HG03135 (cell line): Measurements from ENCODE around the gene PP2D1.
"Not testable (repeated sequence)": the region's sequence is repeated elsewhere in the genome, so short reads cannot be mapped to it uniquely, and the experiment has no call there.

ENCODE experiments used
- ATAC-seq: cut with Tn5 transposase; IDR thresholded peaks from one replicate; pipeline ENCODE4 v1.9.1; 2021; ENCODE audit warnings: mild to moderate bottlenecking, moderate library complexity; ENCODE audit not compliant: unreplicated experiment

PP2D1 gene, protein sequence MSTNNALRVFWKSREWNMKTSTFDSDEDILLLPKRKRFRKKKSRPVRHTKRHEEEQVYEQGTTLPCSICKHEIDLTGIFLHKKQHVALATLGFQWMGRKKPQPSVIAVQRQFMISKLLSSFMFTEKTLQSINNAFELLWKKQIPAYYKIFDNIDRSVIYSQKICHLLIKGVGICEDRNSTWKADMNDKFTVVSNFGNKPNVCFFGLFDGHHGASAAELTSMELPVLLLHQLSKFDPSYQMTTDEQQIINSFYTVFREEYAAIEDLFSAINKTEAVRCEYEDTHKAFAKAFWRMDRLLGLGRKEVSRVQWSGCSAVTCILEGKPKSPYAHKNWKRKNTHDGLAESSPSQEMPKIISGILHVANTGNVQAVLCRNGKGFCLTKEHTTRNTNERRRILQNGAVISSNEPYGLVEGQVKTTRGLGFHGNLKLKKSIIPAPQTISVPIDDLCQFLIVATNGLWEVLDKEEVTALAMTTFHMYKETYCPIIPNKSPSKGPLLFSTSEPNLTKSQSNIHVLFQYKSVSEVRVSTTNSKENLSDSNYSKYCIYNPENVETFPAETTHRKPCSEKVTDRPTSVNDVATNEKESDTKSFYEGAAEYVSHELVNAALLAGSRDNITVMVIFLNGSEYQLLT

DNA sequence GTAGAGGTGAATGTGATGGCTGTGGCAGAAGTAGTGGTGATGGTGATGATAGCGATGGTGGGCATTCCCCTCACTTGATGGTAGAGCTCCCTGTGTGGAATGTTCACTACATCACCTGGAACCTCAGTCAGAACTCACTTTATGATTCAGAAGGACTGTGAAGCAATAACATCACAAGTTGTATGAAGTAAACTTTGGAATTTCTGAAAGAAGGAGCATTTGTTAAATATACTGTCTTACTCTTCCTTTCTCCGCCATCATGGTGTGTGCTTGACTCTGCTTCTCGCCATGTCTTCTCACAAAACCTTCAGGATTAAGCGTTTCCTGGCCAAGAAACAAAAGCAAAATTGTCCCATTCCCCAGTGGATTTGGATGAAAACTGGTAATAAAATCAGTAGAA lies at the start of gene PP2D1:
TSS of gene PP2D1 (minus strand) at position 101 of the 400 bp plus-strand sequence. CDS start 192 bp downstream, outside the sequence.
- ATAC-seq, result no peak

GRCh38 chr3:20060974-20061685 lies 49.1 kb upstream of the PP2D1 start:
- peak; percentile 77 for ATAC-seq

DNA sequence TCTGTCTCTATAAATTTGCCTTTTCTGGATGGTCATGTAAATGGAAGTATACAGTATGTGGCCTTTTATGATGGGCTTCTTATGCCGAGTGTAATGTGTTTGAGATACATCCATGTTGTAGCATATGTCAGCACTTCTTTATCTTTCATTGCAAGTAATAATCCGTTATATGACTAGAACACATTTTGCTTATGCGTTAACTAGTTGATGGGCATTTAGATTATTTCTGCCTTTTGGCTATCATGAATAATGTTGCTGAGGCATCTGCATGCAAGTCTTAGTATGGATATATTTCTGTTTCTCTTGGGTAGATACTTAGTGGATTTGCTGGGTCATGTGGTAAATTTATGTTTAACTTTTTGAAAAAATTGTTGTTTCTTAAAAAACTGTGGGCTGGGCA lies 47.9 kb upstream of the PP2D1 start:
- no peak for ATAC-seq

DNA sequence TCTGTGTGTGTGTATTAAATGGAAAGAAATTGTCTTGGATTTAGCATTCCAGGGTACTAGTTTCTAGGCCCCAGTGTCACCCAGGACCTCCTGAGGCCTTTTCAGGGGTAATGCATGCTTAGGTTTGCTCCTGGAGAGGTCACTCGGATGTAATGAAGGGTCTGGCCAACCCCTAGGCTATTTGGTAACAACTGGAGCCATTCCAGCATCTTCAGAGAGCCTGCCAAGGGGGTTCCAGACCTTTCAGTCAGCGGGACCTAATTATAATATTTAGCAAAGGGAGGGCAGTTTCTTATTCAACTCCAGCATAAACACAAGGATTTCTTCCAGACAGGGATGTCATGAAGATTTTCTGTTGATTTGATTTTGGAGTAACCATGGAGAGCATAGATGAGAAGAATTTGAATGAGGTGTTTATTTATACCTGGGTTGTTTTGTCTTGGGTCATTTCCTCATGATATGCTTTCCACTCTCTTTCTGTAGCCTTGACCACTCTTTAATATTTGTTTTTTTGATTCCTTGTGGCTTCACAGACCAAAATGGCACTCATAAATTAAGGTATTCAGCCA lies 45.6 kb upstream of the PP2D1 start:
- ATAC-seq, result no peak

- no peak for ATAC-seq
Observed at GRCh38 chr3:20056725-20057611, 44.9 kb upstream of the PP2D1 start.

DNA sequence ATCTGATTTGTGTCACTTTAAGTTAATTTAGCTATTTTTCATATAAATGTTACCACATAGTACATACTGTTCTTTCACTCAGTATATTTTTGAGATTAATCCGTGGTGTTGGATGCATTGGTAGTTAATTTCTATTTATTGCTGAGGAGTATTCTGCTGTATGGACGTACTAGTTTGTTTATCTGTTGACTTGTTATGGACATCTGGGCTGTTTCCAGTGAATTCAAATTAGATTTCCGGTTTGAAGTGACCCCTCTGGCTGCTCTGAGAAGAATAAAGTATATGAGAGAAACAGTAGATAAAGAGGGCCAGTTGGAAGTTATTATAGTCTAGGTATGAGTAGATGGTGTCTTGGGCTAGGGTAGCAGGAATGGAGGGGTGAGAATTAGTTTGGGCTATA lies 43.8 kb upstream of the PP2D1 start:
- no peak for ATAC-seq

DNA sequence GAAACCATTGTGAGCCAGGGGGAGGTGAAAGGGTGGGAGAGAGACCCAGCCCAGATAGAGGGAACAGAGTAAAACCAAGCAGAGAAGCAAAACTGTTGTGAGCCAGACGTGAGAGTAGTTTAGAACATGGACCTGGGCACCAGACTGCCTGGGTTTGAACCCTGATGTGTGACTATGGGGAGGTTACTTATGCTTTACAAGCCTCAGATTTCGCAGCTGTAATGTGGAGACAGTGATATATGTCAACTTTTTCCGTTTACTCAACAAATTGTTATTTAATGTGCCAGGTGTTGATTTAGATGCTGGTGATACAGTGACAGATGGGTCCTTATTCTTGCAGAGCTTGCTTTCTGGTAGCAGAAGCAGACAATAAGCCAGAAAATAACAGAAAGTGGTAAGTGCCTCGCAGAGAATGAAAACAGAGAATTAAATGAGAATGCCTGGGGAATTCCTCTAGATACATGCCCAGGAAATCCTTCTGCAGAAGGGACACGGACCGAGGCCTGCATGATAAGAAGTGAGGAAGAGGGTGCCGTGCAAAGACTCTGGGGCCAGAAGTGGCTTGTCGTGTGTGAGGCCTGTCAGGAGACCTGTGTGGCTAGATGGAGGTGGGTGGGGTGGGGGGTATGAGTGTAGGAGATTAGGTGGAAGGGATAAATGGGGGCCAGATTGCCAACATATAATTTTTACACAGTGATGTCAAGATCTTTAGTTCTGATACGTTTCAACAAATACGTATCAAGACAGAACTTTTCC lies 43.1 kb upstream of the PP2D1 start:
- ATAC-seq, result peak; percentile 9

DNA sequence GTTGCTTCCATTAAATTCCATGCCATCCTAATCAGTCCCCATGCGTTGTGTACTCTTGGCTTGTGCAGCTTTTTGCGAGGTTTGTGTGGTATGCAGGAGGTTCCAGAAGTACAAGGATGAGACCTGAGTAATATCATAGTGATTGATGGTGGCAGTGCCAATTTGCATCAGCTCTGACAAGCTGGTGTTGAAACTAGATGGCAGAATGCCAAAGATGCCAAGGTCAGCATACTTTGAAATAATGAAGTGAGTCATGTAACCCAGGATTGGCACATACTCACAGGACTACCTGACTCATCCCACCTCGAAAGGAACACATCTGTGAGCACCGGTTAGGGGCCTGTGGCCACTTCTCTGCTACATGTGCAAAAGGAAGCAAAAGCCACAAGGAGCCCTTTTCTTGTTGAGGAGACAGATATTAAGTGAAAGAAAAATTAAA lies 42.5 kb upstream of the PP2D1 start:
- ATAC-seq, result peak; percentile 89

DNA sequence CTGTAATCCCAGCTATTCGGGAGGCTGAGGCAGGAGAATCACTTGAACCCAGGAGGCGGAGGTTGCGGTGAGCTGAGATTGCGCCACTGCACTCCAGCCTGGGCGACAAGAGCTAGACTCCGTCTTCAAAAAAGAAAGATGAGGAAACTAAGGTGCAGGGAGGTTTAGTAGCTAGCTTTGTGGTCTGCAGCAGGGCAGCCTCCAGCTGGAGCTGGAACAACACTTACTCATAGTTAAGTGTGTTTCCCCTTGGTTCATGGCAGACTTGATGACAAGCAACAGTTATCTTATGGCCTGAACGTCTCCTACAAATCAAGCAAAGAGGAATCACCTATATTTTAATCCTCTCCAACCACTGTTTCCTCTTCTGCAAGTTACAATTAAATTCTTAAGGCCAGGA lies 40.8 kb upstream of the PP2D1 start:
- ATAC-seq, result no peak

- ATAC-seq, result no peak
Observed at GRCh38 chr3:20051123-20051806, 39.2 kb upstream of the PP2D1 start.

DNA sequence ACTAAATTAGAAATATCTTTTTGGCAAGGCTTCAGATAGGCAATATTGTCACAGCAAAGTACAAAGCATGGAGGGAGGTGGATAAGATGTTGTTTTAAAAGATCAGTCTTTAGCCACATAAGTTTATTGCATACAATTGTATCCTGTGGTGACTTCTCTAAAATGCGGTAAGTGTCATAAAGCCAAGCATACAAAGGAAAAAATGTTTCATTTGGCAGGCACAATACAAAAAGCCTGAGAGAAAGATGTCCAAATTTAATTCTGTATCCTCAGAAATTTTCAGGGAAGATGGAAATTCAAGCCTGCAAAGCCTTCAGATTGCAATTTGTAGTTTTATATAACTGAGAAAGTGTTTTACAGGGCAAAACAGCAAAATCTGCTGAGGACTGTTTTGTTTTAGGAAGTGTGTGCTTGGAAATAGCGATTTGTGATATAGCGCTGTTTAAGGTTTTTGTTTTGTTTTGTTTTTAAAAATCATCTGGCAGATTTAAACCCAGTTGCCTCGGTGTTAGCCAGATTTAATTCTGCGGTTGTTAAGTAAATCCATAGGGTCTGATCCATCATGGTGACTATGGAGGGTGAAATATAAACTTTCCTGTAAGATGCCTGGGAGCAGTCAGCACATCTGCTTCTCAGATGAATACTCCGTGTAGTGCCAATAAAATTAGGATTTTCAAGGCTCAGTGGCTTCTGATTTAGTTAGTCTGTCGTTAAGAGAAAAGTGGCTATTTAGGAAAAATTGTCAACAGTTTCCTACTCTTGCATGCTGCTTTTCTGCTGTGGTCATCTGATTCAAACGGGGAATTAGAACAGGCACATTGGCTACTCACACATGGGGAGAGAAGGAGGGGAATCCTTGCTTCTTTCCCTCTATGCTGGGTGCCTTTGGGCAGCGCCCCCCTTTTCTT lies 36.2 kb upstream of the PP2D1 start:
- ATAC-seq, result no peak

DNA sequence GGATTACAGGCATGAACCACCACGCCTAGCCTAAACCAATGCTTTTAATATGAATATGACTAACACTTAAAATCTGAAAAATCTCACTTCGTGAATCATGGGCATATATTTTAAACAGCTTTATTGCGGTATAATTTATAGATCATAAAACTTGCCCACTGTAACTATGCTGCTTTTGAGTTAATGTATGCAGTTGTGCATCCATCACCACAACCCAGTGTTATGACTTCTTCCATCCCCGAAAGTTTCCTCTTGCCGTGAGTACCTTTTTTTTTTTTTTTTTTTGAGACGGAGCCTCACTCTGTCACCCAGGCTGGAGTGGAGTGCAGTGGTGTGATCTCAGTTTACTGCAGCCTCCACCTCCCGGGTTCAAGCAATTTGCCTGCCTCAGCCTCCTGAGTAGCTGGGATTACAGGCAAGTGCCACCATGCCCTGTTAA lies 35.3 kb upstream of the PP2D1 start:
- no peak for ATAC-seq

GRCh38 chr3:20046556-20046955 lies 34.5 kb upstream of the PP2D1 start:
- no peak for ATAC-seq

- ATAC-seq, result not testable (repeated sequence)
Observed at GRCh38 chr3:20045141-20045540, 33.1 kb upstream of the PP2D1 start.

- ATAC-seq, result no peak
Observed at GRCh38 chr3:20043825-20044224, 31.8 kb upstream of the PP2D1 start.

DNA sequence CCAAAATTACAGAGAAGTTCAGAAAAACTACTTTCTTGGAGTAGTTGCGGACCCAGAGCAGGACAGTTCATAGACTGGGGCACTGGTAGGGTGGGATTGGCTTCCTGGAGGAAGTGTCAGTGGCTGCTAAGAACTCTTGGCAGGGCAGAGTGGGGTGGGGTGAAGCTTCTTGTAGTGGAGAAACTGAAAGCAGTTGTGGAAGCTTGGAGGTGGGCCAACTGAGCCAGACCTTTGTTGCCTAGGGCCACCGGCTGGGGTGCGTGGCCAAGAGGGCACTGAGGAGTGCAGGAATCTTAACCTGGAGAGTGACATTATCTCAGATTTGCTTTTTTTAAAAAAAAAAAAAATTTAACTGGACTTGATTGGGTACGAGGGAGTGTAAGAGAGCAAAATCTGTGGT lies 31.3 kb upstream of the PP2D1 start:
- peak; percentile 23 for ATAC-seq

GRCh38 chr3:20042331-20042730 lies 30.3 kb upstream of the PP2D1 start:
- ATAC-seq, result no peak

GRCh38 chr3:20041197-20041780 lies 29.2 kb upstream of the PP2D1 start:
- peak; percentile 39 for ATAC-seq
